Cardiac fibroblast (primary cell): Measurements from ENCODE around the gene SH3RF3.

Experiments used
- DNase-seq, 2 donors: peaks; one replicate each; pipeline versions ENCODE4 v3.0.0 to v3.0.0-alpha.2; 2010; ENCODE audit warnings: low read depth in 2 of 2
- H3K4me3 ChIP-seq, 2 donors: replicated peaks in 1 of 2; 1 replicate in 1 of 2; 2 replicates in 1 of 2; pipeline ENCODE4 v1.5.1; 2011; ENCODE audit warnings: low read depth in 2 of 2, low read length in 2 of 2, mild to moderate bottlenecking in 2 of 2, moderate library complexity in 1 of 2
- CTCF ChIP-seq: IDR thresholded peaks from one replicate; pipeline ENCODE4 v1.5.1; 2011; ENCODE audit warnings: low read depth, mild to moderate bottlenecking, low read length, inconsistent platforms

SH3RF3 gene

GRCh38 chr2:109519513-109519912 lies 390.5 kb downstream of the SH3RF3 start:
- no peak for DNase-seq
- no peak overlapping the region for H3K4me3 ChIP-seq
- TF ChIP-seq CTCF = no peak

GRCh38 chr2:109521233-109522062 lies 392.4 kb downstream of the SH3RF3 start:
- H3K4me3 ChIP-seq = no peak overlapping the region
- no peak for DNase-seq
- TF ChIP-seq CTCF = no peak

GRCh38 chr2:109522063-109522374 lies 393.0 kb downstream of the SH3RF3 start:
- no peak for TF ChIP-seq CTCF
- no peak for DNase-seq
- H3K4me3 ChIP-seq = no peak overlapping the region

GRCh38 chr2:109523121-109523520 lies 394.1 kb downstream of the SH3RF3 start:
- no peak for DNase-seq
- TF ChIP-seq CTCF = no peak
- H3K4me3 ChIP-seq = no peak overlapping the region

GRCh38 chr2:109523536-109524361 lies 394.7 kb downstream of the SH3RF3 start:
- no peak for DNase-seq
- no peak overlapping the region for H3K4me3 ChIP-seq
- no peak for TF ChIP-seq CTCF

- no peak for DNase-seq
- H3K4me3 ChIP-seq = no peak overlapping the region
- no peak for TF ChIP-seq CTCF
Observed at GRCh38 chr2:109525836-109526235, 396.8 kb downstream of the SH3RF3 start.
